HG03025 (cell line): Measurements from ENCODE around the gene KCNMA1.

Experiments
- ATAC-seq: cut with Tn5 transposase; IDR thresholded peaks from one replicate; pipeline ENCODE4 v1.9.1; 2021; ENCODE audit warnings: mild to moderate bottlenecking, moderate library complexity; ENCODE audit not compliant: unreplicated experiment, low FRiP score

The KCNMA1 gene

DNA sequence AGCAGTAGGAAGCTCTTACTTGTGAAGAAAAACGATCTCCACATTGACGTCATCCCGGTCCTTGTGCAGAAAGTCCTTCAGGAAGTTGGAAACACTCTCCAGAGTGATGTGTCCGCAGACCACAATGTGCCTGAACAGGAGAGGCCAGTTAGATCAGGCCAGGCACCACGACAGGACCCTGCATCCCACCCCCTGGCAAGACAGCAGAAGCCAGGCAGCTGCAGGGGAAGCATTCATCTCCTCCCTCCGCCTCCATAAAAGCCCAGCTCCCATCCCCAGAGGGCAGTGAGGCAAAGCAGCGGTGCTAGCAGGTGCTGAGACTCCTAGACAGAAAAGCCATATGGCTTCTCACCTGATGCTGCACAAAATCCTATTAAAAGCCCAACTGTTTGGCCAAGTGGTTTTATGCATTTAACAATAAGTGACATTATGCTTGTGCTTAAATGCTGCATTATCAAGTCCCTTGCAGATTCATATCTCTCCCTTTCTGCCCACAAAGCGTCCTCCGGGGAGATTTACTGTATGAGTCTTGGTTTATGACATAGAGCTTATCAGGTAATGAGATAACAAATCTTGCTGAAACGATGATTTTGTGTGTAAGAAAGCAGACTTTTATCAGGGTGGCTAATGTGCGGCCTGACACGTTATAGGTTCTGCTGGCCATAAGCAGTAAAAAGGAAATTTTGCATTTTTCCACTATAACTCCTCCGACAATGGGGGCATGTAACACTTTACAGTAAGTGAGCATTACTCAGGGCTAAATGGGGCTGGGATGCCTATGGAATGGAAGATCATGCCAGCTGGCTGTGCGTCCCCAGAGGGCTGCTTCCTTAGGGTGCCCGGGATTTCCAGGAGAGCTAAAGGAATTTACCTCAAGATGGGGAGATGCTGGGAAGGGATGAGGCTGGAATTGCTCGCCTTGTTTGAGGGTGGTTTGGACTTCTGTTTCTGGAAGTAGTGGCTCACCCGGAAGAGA, 546.9 kb downstream of the KCNMA1 start:
- ATAC-seq, result no peak

GRCh38 chr10:77087366-77087765, 550.2 kb downstream of the KCNMA1 start:
- ATAC-seq, result no peak

DNA sequence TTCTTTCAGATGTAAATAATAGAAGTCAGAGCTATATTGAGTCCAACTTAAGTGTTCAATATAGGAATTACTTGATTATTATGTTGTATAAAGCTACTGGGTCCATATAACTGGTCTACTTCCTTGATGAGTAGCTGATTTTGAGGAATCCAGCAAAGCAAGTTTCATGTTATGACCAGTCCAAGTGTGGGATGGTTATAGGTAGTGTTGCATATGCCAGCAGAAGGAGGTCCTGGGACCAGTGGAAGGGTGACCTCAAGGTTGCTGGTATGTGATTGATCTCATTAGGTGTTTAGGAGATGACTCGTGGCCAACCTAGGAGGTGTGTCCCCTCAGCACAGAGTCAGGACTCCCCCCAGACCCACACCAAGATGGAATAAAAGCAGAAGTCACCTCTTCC, 551.5 kb downstream of the KCNMA1 start:
- no peak for ATAC-seq

DNA sequence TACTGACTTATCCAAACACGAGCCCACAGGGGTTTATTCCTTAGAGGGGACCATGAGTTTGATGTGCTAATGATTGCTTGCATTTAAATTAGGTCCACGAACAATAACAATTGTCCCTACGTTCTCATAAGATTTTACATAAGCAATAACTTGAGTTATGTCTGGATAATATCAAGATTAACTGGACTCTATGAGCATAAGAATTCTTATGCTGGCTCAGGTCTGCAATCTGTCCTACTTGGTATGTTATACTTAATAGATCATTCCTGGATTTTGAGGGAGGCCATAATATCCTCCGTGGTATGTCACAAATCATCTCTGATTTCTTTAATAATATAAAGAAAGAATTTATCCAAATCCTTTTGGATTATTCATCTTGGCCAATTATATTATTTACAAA, 552.3 kb downstream of the KCNMA1 start:
- ATAC-seq, result no peak

GRCh38 chr10:77084431-77085144, 553.0 kb downstream of the KCNMA1 start:
- no peak for ATAC-seq

GRCh38 chr10:77082601-77083252, 554.9 kb downstream of the KCNMA1 start:
- no peak for ATAC-seq

DNA sequence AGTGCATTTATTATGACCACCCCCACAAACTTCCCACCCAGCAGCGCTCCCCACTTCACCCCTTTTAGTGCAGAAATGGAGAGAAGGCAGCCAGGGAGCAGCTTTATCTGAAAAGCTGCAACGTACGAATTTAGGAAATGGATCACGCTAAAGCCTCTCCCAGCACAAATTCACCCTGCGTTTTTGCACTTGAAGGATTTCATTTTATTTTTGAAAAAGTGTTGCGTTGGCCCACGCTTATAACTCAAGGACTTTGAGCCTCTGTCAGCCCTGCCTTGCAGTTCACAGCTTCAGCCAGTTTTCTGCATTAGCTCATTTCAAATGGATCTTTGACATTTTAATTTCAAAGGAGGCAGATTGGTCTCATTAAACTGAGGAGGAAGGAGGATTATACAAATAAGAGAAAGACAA, 556.1 kb downstream of the KCNMA1 start:
- no peak for ATAC-seq

- no peak for ATAC-seq
Measured at GRCh38 chr10:77080361-77081027, 557.1 kb downstream of the KCNMA1 start.

DNA sequence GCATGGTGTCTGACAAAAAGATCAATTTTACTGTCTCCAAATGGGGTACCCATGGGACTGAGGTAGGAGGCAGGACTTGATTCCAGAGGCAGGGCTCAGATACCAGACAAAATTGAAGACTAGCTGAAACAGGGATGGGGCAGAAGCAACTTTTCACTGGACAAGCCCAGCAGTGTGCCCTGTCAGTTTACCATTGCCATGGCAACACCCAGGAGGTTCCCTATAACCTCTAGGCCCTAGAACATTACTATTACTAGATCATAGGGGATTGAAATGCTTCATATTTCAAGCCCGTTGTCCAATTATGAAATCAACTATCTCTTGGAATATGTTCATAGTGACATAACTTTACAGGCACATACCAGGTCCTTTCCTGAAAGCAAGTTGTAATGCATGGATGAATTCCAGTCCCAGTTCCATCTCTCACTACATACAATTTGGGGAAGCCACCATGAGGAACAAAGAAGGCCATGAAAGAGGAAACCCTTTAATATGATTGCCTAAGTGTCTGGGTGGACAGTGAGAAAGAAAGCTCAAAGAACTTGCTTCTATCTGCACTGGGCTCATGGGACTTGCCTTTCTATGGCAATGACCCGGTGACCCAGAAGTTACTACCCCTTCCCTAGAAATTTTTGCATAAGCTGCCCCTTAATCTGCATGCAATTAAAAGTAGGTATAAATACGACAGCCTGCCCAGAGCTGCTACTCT, 557.9 kb downstream of the KCNMA1 start:
- no peak for ATAC-seq

GRCh38 chr10:77077316-77077945, 560.2 kb downstream of the KCNMA1 start:
- ATAC-seq, result no peak

DNA sequence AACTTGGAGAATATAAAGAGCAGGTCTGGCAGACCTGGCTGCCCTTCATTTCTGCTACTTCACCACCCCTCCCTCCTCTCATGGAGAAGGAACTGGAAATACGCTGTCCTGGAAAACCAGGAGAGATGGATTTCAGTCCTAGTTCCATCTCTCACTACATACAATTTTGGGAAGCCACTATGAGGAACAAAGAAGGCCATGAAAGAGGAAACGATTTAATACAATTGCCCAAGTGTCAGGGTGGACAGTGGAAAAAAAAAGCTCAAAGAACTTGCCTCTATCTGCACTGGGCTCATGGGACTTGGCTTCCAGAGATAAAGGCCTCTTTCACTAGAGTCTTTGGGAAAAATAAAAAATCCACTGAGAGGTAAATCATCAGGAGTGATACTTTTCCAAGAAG, 561.7 kb downstream of the KCNMA1 start:
- no peak for ATAC-seq

GRCh38 chr10:77074104-77074624, 563.4 kb downstream of the KCNMA1 start:
- no peak for ATAC-seq

- ATAC-seq, result no peak
Measured at GRCh38 chr10:77073663-77073960, 564.0 kb downstream of the KCNMA1 start.

DNA sequence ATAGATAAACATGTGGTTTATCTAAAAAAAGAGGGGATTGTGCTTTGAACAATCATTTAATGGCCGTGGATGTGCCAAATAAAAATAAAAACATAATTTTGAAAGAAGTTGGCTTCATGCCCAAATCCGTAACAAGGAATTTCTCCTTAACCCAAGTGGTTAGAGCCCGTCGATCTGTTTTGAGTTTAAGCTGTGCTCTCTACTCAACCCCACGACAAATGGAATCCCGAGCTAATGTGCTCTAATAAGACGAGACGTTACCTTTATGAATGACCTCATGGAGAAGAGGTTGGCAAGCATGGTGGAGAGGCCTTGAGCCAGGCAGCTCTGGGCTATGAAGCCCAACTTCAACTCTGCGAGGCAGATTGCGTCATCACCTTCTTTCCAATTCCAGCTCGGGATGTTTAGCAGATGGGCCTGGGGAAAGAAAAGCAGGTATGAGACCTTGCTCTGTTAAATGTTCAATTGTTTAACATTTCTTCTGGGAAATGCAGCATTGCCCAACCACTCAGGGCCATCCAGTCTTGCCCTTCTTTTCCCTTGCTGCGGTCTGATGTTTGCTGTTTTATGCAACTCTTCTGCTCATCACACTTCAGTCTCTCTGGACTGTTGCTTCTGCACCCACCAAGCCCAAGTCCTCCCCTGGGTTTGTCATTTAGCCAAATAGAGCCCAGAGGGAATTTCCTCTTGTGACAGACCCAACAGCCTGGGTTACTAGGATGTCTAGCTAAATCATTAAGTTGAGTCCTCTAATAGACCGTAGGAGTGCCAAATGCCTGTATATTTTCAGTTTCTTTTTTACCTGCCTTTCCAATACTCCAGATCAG, 564.6 kb downstream of the KCNMA1 start:
- no peak for ATAC-seq

GRCh38 chr10:77072361-77072835, 565.2 kb downstream of the KCNMA1 start:
- ATAC-seq, result no peak

DNA sequence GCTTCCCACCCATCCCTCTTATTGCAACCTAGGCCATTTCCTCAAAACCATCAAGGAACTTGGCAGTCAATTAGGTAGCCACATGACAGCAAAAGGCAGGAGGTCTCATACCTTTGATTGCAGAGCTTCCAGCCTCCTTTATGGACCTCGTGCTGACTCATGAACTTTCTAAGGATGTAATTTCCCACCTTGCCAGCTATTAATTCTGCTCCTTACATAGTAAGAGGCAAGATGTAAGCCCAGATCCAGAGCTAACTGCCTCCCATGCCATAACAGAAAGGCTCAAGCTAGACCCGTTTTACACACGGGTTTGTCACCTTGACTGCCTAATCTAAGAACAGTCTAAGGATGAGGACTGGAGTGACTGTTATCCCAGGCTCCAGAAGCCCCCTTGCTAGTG, 565.7 kb downstream of the KCNMA1 start:
- ATAC-seq, result no peak

DNA sequence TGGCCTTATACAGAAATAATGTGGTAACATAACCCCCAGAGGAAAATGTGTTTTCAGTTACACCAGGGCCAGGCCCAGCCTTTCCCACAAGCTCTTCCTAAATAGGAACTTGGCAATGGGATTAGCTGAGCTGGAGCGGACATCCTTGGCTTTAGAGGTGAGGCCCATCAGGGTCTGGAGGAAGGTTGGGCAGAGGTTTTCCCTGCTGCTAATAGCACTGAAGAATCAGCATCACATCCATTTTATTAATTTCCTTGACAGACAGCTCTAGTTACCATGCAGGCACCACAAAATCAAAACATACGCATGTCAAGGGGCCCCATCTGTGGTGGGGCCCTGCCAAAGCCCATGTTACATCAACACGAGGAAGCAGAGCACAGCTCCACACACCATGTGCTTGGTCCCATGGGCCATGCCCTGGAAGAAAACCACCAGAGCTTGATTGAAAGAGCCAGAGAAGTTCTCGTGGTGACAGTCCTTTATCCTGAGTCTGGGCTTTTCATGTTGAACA, 566.6 kb downstream of the KCNMA1 start:
- ATAC-seq, result no peak

DNA sequence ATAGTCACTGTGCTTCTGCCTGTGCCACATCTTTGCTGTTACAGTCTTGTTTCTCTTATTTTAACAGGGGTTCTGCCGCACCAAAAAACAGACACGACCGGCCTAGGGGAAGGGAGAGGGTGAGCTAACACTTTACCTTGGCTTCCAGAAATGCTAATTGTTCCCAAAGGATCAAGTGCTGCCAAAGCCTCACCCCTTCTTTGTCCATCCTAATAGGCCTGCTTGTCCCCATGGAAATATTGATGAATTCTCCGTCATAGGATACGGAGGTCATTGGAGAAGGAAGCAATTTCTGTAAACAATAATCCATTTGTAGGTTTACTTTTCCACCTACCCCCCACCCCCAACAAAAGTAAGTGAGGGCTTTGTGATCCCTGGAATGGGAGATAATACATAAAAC, 567.3 kb downstream of the KCNMA1 start:
- ATAC-seq, result no peak
